ENCODE measurements around the gene ADCYAP1R1. TPM values are rescaled to one million over a fixed set of nuclear protein-coding genes. Genes with fewer than 3 reads are reported as not detected.

Gene ADCYAP1R1
- polyA plus RNA-seq, 4 donors = 0.64 to 1.2 (median 1.0) TPM

- no peak for DNase-seq (ENCODE audit: low read depth in 4 of 4, low spot score in 3 of 4)
Measured at GRCh38 chr7:31080763-31081162, 28.7 kb downstream of the ADCYAP1R1 start.

GRCh38 chr7:31082017-31082416 lies 29.9 kb downstream of the ADCYAP1R1 start:
- DNase-seq (ENCODE audit: low read depth in 4 of 4, low spot score in 3 of 4) = no peak

- DNase-seq (ENCODE audit: low read depth in 4 of 4, low spot score in 3 of 4) = peak in 2 of 4 donors; percentile 23 to 27
Measured at GRCh38 chr7:31082447-31082846, 30.3 kb downstream of the ADCYAP1R1 start.

- peak in 3 of 4 donors; percentile 41 to 47 (median 46) for DNase-seq (ENCODE audit: low read depth in 4 of 4, low spot score in 3 of 4)
Measured at GRCh38 chr7:31083210-31083786, 31.2 kb downstream of the ADCYAP1R1 start.

- no peak for DNase-seq (ENCODE audit: low read depth in 4 of 4, low spot score in 3 of 4)
Measured at GRCh38 chr7:31084226-31084625, 32.1 kb downstream of the ADCYAP1R1 start.

GRCh38 chr7:31087351-31087750 lies 35.2 kb downstream of the ADCYAP1R1 start:
- no peak for DNase-seq (ENCODE audit: low read depth in 4 of 4, low spot score in 3 of 4)

- no peak for DNase-seq (ENCODE audit: low read depth in 4 of 4, low spot score in 3 of 4)
Measured at GRCh38 chr7:31091924-31092434, 39.9 kb downstream of the ADCYAP1R1 start.

- DNase-seq (ENCODE audit: low read depth in 4 of 4, low spot score in 3 of 4) = no peak
Measured at GRCh38 chr7:31092606-31093005, 40.5 kb downstream of the ADCYAP1R1 start.

GRCh38 chr7:31093282-31093681 lies 41.2 kb downstream of the ADCYAP1R1 start:
- DNase-seq (ENCODE audit: low read depth in 4 of 4, low spot score in 3 of 4) = no peak

GRCh38 chr7:31094271-31094670 lies 42.2 kb downstream of the ADCYAP1R1 start:
- no peak for DNase-seq (ENCODE audit: low read depth in 4 of 4, low spot score in 3 of 4)

GRCh38 chr7:31095286-31096197 lies 43.4 kb downstream of the ADCYAP1R1 start:
- no peak for DNase-seq (ENCODE audit: low read depth in 4 of 4, low spot score in 3 of 4)

GRCh38 chr7:31096198-31096876 lies 44.2 kb downstream of the ADCYAP1R1 start:
- no peak for DNase-seq (ENCODE audit: low read depth in 4 of 4, low spot score in 3 of 4)

- no peak for DNase-seq (ENCODE audit: low read depth in 4 of 4, low spot score in 3 of 4)
Measured at GRCh38 chr7:31096877-31097258, 44.8 kb downstream of the ADCYAP1R1 start.

GRCh38 chr7:31098642-31099360 lies 46.7 kb downstream of the ADCYAP1R1 start:
- DNase-seq (ENCODE audit: low read depth in 4 of 4, low spot score in 3 of 4) = no peak

- DNase-seq (ENCODE audit: low read depth in 4 of 4, low spot score in 3 of 4) = no peak
Measured at GRCh38 chr7:31099451-31100444, 47.6 kb downstream of the ADCYAP1R1 start.

- no peak for DNase-seq (ENCODE audit: low read depth in 4 of 4, low spot score in 3 of 4)
Measured at GRCh38 chr7:31100445-31100844, 48.3 kb downstream of the ADCYAP1R1 start.

- no peak for DNase-seq (ENCODE audit: low read depth in 4 of 4, low spot score in 3 of 4)
Measured at GRCh38 chr7:31100871-31101270, 48.8 kb downstream of the ADCYAP1R1 start.

GRCh38 chr7:31101544-31101943 lies 49.4 kb downstream of the ADCYAP1R1 start:
- DNase-seq (ENCODE audit: low read depth in 4 of 4, low spot score in 3 of 4) = no peak
